KG1 (cell line): Measurements from ENCODE around the gene CCDC120.

Source experiments
- DNase-seq: peaks from one replicate; lab custom pipeline; 2025; lab: John Stamatoyannopoulos, UW

The CCDC120 gene

DNA sequence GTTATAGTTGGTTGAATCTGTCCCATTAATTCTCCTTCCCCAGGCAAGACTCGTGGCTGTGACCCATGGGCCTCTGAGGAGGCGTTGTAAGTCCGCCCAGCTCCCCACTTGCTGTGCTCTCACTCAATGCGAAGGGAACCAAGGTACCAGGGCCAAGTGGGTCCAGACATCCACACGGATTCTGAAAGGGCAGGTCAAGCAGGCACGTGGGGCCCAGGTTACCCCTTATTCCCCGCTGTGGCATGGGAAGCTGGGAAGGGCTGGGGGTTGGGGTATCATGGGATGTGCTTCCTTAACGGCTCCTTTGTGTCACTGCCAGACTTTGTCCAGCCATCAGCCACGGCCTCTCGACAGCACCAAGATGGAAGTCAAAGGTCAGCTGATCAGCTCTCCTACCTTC lies 3.1 kb downstream of the CCDC120 start:
- DNase-seq: no peak

GRCh38 chrX:49063715-49064114 lies 4.9 kb downstream of the CCDC120 start:
- DNase-seq: no peak

GRCh38 chrX:49064303-49064702 lies 5.5 kb downstream of the CCDC120 start:
- no peak for DNase-seq

- DNase-seq: no peak
Observed at GRCh38 chrX:49064735-49065134, 5.9 kb downstream of the CCDC120 start.

- DNase-seq: no peak
Observed at GRCh38 chrX:49066278-49066677, 7.5 kb downstream of the CCDC120 start.

DNA sequence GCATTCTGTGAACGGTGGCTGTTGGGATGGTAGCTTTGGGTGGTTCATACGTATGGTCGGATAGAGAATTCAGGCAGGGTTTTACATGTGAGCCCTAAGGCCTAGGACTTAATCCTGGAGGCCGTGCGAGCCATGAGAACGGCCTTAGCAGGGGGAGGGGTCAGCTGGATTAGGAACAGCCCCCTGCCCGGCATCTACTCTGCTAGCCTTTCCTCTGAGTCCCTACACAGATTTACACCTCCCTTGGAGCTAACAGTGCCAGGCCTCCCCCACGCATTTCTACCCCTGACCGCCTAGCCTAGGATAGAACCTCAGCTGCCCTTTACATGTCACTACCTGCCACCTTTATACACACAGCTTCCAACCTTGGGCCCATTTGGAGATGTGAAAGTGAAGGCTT lies 7.9 kb downstream of the CCDC120 start:
- DNase-seq: no peak

DNA sequence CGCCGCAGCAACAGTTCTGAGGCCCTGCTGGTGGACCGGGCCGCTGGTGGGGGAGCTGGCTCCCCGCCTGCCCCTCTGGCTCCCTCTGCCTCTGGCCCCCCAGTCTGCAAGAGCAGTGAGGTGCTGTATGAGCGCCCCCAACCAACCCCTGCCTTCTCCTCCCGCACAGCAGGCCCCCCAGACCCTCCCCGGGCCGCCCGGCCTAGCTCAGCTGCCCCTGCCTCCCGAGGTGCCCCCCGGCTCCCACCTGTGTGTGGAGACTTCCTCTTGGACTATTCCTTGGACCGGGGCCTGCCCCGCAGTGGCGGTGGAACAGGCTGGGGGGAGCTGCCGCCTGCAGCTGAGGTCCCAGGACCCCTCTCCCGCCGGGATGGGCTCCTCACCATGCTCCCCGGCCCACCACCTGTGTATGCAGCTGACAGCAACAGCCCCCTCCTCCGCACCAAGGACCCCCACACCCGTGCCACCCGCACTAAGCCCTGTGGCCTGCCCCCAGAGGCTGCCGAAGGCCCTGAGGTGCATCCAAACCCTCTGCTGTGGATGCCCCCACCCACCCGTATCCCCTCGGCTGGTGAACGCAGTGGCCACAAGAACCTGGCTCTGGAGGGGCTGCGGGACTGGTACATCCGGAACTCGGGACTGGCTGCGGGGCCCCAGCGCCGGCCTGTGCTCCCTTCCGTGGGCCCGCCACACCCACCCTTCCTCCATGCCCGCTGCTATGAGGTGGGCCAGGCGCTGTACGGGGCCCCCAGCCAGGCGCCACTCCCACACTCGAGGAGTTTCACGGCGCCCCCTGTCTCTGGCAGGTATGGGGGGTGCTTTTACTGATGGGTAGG lies 8.7 kb downstream of the CCDC120 start:
- no peak for DNase-seq

DNA sequence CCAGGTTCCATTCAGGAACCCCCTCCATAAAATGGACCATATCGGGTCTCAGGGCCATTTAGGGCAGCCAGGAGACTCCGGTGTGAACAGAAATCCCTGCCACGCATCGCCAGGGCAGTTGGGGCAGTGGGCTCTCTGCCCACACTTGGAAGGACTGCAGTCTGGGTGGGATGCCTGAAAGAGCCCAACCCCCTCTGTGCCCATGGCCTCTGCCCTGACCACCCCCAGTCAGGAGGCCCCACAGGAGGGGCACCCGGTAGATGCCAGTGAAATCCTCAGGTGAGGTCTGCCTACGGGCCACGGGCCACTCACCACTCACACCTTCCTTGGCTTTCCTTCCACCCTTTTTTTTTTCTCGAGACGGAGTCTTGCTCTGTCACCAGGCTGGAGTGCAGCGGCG lies 10.2 kb downstream of the CCDC120 start:
- no peak for DNase-seq

GRCh38 chrX:49070988-49071387 lies 12.2 kb downstream of the CCDC120 start:
- no peak for DNase-seq

DNA sequence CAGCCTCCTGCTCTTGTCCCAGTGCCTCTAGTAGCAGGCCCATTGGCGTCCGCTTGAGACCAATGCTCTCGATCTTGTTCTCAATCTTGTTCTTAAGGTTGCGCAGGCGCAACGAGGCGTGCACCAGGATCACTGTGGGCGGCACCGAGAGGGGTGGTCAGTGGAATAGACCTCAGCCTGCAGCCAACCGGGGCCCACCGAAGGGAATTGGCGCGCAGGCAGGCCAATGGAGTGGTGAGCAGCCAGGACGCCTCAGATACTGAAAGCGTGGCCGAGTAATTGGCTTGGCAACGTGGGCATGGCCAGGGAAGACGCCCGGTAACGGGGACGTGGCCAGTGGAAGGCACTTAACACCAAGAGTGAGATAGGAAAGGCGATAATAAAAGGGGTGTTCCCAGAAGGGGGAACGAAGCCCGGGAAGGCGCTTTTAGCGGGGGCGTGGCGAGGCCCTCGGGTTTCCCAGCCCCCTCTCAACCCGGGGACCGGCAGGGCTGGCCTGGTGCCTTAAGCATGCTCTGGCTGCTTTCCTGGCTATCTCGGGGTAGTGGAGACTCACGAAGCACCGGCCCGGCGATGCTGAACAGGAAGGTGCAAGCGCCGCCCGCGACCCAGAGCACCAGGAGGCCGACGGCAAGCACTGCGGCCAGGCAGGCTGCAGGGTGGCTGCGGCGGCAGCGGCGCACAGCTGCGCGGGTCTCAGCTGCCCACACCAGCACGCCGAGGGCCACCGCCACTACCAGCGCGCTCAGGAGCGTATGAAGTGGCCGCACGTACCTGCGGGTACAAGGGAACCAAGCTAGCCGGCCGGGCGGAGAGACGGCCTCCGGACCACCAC lies 13.3 kb downstream of the CCDC120 start:
- DNase-seq: no peak

DNA sequence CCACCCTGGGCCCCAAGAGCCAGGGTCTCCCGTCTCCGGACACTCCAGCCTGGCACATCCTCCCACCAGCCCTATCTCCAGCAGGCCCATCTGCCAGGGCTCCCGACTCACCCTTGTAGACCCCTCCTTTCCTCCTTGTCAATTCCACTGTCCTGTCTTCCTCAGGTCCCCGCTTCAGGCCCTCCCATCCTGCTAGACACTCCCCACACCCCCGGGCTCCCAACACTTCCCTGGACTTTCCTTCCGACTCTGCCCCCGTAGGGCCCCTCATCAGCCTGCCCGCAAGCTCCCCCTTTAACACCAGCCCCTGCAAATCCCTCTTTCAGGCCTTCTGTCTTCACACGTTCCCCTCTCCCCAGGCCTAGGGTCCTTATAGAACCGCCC lies 13.9 kb downstream of the CCDC120 start:
- DNase-seq: no peak

- DNase-seq: no peak
Observed at GRCh38 chrX:49073601-49074575, 15.1 kb downstream of the CCDC120 start, which contains the start of gene PRAF2. Gene PRAF2 (minus strand): TSS chrX:49074002. CDS start chrX:49073987, 15 bp downstream.

DNA sequence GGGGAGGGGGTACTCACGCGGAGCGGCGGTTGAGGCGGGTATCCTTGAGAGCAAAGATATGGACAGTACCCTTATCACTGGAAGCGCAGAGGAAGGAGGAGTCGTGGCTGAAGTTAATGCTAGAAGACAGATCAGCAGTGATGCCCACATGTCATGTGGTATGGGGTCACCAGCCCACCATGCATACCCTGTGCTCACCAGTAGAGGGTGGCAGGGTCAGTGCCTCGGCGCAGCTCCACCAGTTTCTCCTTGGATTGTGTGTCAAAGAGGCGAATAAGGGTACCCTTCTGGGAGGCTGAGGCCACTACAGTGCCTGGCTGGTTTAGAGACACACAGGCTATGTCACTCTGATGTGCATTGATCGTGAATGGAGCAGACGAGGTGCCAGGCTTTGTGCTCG lies 16.5 kb downstream of the CCDC120 start:
- DNase-seq: no peak

- no peak for DNase-seq
Observed at GRCh38 chrX:49077941-49078340, 19.1 kb downstream of the CCDC120 start.

- DNase-seq: peak; percentile 52
Observed at GRCh38 chrX:49079489-49080428, 21.0 kb downstream of the CCDC120 start, which contains the start of gene WDR45. Gene WDR45 (minus strand): TSS chrX:49079887. CDS start chrX:49078095, 1,792 bp downstream.

GRCh38 chrX:49082271-49082871 lies 23.6 kb downstream of the CCDC120 start:
- no peak for DNase-seq

- no peak for DNase-seq
Observed at GRCh38 chrX:49089553-49089952, 30.8 kb downstream of the CCDC120 start.

GRCh38 chrX:49096419-49096818 lies 37.6 kb downstream of the CCDC120 start:
- DNase-seq: no peak

DNA sequence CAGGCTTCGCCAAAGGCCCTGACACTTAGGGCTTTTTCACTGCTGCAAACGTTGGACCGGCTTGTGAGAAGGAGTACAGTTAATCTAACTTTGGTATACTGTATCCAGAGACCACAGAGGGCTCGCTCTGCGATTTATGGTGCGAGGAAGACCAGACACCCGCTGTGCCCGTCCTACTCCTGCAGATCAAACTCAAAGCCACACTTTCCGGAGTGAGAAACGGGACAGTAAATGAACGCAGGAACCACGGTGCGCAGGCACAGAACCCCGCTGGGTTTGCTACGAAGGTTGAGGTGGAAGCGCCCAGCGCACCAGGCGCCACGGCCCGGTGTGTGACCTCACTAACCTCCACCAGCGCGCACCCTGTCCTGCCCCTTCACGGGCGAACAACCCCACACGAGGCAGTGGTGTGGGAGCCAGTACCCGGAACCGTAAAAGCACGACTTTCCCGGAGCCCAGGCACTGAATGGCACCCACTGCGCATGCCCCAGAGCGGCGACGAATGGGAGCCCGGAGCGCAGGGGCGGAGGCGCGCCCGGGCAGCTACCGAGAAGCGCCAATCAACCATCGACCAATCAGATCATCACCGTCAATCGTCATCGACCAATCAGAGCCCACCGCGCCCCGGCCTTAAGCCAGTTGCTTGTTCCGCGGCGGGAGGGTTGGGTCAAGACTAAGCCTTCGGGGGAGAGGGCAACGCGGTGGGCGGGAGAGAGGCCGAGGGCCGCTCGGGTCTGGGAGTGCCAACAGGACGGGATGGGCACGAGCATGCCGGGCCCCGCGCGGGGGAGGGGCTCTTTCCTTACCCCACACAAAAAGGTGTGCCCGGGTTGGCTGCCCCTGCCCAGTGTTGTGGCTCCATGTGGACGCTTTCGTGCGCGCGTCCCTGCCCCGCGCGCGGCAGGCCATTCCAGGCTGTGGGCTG lies 42.2 kb downstream of the CCDC120 start:
- DNase-seq: peak; percentile 85
